ENCODE measurements around the gene FAF1.

FAF1 gene

GRCh38 chr1:50474859-50475809 is 484.9 kb downstream of the FAF1 start:
- no peaks in the 10 kb centered on the region for H3K9me3 ChIP-seq (ENCODE audit: control insufficient read depth in 2 of 2, low read length in 2 of 2)
- H3K27me3 ChIP-seq (ENCODE audit: control insufficient read depth in 2 of 2, insufficient read depth in 2 of 2, low read length in 2 of 2), result no peaks in the 10 kb centered on the region
- H3K4me1 ChIP-seq (ENCODE audit: control insufficient read depth in 2 of 2, insufficient read depth in 2 of 2, low read length in 2 of 2), result peaks cover 0 to 8% of the 10 kb centered on the region in 2 donors
- no peak overlapping the region for H3K27ac ChIP-seq (ENCODE audit: low read depth in 2 of 2, low read length in 2 of 2)
- H3K4me3 ChIP-seq (ENCODE audit: low read length in 2 of 2), result no peak overlapping the region
- H3K36me3 ChIP-seq (ENCODE audit: control insufficient read depth in 2 of 2, insufficient read depth in 2 of 2, low read length in 2 of 2), result peaks cover 9 to 11% of the 10 kb centered on the region in 2 donors
- no peak overlapping the region for H3K9ac ChIP-seq (ENCODE audit: low read depth in 1 of 2, low read length in 2 of 2)

GRCh38 chr1:50473513-50473912 is 486.6 kb downstream of the FAF1 start:
- Histone ChIP-seq H3K4me3 (ENCODE audit: low read length in 2 of 2) (no peak overlapping the region), H3K9me3 (ENCODE audit: control insufficient read depth in 2 of 2, low read length in 2 of 2) (no peaks in the 10 kb centered on the region), H3K4me1 (ENCODE audit: control insufficient read depth in 2 of 2, insufficient read depth in 2 of 2, low read length in 2 of 2) (peaks cover 0 to 8% of the 10 kb centered on the region in 2 donors), H3K27ac (ENCODE audit: low read depth in 2 of 2, low read length in 2 of 2) (no peak overlapping the region), H3K9ac (ENCODE audit: low read depth in 1 of 2, low read length in 2 of 2) (no peak overlapping the region), H3K27me3 (ENCODE audit: control insufficient read depth in 2 of 2, insufficient read depth in 2 of 2, low read length in 2 of 2) (no peaks in the 10 kb centered on the region), H3K36me3 (ENCODE audit: control insufficient read depth in 2 of 2, insufficient read depth in 2 of 2, low read length in 2 of 2) (peaks cover 9 to 11% of the 10 kb centered on the region in 2 donors)

- Histone ChIP-seq H3K27ac (ENCODE audit: low read depth in 2 of 2, low read length in 2 of 2) (no peak overlapping the region), H3K36me3 (ENCODE audit: control insufficient read depth in 2 of 2, insufficient read depth in 2 of 2, low read length in 2 of 2) (peaks cover 9 to 11% of the 10 kb centered on the region in 2 donors), H3K4me1 (ENCODE audit: control insufficient read depth in 2 of 2, insufficient read depth in 2 of 2, low read length in 2 of 2) (peaks cover 0 to 8% of the 10 kb centered on the region in 2 donors), H3K27me3 (ENCODE audit: control insufficient read depth in 2 of 2, insufficient read depth in 2 of 2, low read length in 2 of 2) (no peaks in the 10 kb centered on the region), H3K9me3 (ENCODE audit: control insufficient read depth in 2 of 2, low read length in 2 of 2) (no peaks in the 10 kb centered on the region), H3K9ac (ENCODE audit: low read depth in 1 of 2, low read length in 2 of 2) (no peak overlapping the region), H3K4me3 (ENCODE audit: low read length in 2 of 2) (no peak overlapping the region)
These were observed 488.1 kb downstream of the FAF1 start for GRCh38 chr1:50471967-50472366.

DNA sequence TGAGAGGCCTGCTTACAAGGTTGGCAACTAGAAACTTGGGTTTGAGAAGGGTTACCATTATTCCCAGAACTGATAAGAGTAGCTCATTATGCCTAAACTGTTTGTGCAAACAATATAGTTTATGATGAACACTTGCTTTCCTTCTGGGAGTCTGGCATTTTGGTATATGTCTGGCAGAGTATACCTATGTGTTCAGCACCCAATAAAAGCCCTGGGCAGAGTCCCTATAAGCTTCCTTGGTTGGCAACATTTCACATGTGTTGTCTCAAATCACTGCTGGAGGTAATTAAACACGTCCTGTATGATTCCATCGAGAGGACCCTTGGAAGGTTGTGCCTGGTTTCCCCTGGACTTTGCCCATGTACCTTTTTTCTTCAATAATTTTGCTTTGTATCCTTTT is 497.1 kb downstream of the FAF1 start:
- H3K27me3 ChIP-seq (ENCODE audit: control insufficient read depth in 2 of 2, insufficient read depth in 2 of 2, low read length in 2 of 2), result no peaks in the 10 kb centered on the region
- no peak overlapping the region for H3K27ac ChIP-seq (ENCODE audit: low read depth in 2 of 2, low read length in 2 of 2)
- no peaks in the 10 kb centered on the region for H3K9me3 ChIP-seq (ENCODE audit: control insufficient read depth in 2 of 2, low read length in 2 of 2)
- no peaks in the 10 kb centered on the region for H3K4me1 ChIP-seq (ENCODE audit: control insufficient read depth in 2 of 2, insufficient read depth in 2 of 2, low read length in 2 of 2)
- H3K9ac ChIP-seq (ENCODE audit: low read depth in 1 of 2, low read length in 2 of 2), result no peak overlapping the region
- H3K4me3 ChIP-seq (ENCODE audit: low read length in 2 of 2), result no peak overlapping the region
- H3K36me3 ChIP-seq (ENCODE audit: control insufficient read depth in 2 of 2, insufficient read depth in 2 of 2, low read length in 2 of 2), result peaks cover 0 to 3% of the 10 kb centered on the region in 2 donors

DNA sequence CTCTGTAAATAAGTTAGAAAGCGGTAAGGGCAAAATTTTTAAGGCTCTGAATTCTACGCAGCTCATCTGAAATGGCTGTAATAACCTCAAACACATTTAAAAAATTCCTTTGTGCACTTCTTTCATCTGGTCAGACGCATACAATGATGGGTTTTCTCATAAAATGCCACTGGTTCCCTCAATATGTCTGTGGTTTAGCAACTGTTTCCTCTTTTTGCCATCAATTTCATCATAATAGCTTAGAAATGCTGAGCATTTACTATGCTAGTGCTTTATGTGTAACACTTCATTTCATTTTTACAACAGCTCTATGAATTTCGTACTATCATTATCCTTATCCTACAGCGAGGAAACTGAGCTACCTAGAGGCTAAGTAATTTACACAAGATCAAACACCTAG is 501.6 kb downstream of the FAF1 start:
- H3K27ac ChIP-seq (ENCODE audit: low read depth in 2 of 2, low read length in 2 of 2), result no peak overlapping the region
- H3K27me3 ChIP-seq (ENCODE audit: control insufficient read depth in 2 of 2, insufficient read depth in 2 of 2, low read length in 2 of 2), result no peaks in the 10 kb centered on the region
- H3K36me3 ChIP-seq (ENCODE audit: control insufficient read depth in 2 of 2, insufficient read depth in 2 of 2, low read length in 2 of 2), result peaks cover 0 to 3% of the 10 kb centered on the region in 2 donors
- no peak overlapping the region for H3K4me3 ChIP-seq (ENCODE audit: low read length in 2 of 2)
- H3K9me3 ChIP-seq (ENCODE audit: control insufficient read depth in 2 of 2, low read length in 2 of 2), result no peaks in the 10 kb centered on the region
- no peaks in the 10 kb centered on the region for H3K4me1 ChIP-seq (ENCODE audit: control insufficient read depth in 2 of 2, insufficient read depth in 2 of 2, low read length in 2 of 2)
- H3K9ac ChIP-seq (ENCODE audit: low read depth in 1 of 2, low read length in 2 of 2), result no peak overlapping the region

DNA sequence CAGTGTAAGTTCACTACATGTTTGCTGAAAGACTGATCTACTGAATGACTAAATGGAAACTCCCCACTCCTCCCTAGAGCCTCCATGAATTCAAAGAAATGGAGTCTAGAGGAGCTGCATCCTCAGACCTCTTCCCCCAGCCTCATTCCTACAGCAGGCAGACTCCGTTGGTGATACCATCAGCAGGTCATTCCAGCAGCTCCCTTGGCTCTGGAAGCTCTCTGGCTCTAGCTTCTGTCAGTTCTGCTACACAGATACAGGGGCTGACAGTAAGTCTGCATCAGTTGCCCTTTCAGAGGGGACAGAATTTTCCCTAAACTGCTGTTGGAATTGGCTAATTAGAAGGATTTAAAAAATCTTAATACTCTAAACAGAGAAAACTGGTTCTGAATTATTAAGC is 505.2 kb downstream of the FAF1 start:
- H3K9me3 ChIP-seq (ENCODE audit: control insufficient read depth in 2 of 2, low read length in 2 of 2), result no peaks in the 10 kb centered on the region
- H3K36me3 ChIP-seq (ENCODE audit: control insufficient read depth in 2 of 2, insufficient read depth in 2 of 2, low read length in 2 of 2), result no peaks in the 10 kb centered on the region
- no peak overlapping the region for H3K4me3 ChIP-seq (ENCODE audit: low read length in 2 of 2)
- no peaks in the 10 kb centered on the region for H3K4me1 ChIP-seq (ENCODE audit: control insufficient read depth in 2 of 2, insufficient read depth in 2 of 2, low read length in 2 of 2)
- H3K27me3 ChIP-seq (ENCODE audit: control insufficient read depth in 2 of 2, insufficient read depth in 2 of 2, low read length in 2 of 2), result no peaks in the 10 kb centered on the region
- no peak overlapping the region for H3K27ac ChIP-seq (ENCODE audit: low read depth in 2 of 2, low read length in 2 of 2)
- H3K9ac ChIP-seq (ENCODE audit: low read depth in 1 of 2, low read length in 2 of 2), result no peak overlapping the region

GRCh38 chr1:50453266-50453665 is 506.8 kb downstream of the FAF1 start:
- no peak overlapping the region for H3K4me3 ChIP-seq (ENCODE audit: low read length in 2 of 2)
- no peaks in the 10 kb centered on the region for H3K36me3 ChIP-seq (ENCODE audit: control insufficient read depth in 2 of 2, insufficient read depth in 2 of 2, low read length in 2 of 2)
- H3K9ac ChIP-seq (ENCODE audit: low read depth in 1 of 2, low read length in 2 of 2), result no peak overlapping the region
- no peaks in the 10 kb centered on the region for H3K9me3 ChIP-seq (ENCODE audit: control insufficient read depth in 2 of 2, low read length in 2 of 2)
- no peaks in the 10 kb centered on the region for H3K4me1 ChIP-seq (ENCODE audit: control insufficient read depth in 2 of 2, insufficient read depth in 2 of 2, low read length in 2 of 2)
- H3K27me3 ChIP-seq (ENCODE audit: control insufficient read depth in 2 of 2, insufficient read depth in 2 of 2, low read length in 2 of 2), result no peaks in the 10 kb centered on the region
- no peak overlapping the region for H3K27ac ChIP-seq (ENCODE audit: low read depth in 2 of 2, low read length in 2 of 2)

- Histone ChIP-seq H3K27me3 (ENCODE audit: control insufficient read depth in 2 of 2, insufficient read depth in 2 of 2, low read length in 2 of 2) (no peaks in the 10 kb centered on the region), H3K9me3 (ENCODE audit: control insufficient read depth in 2 of 2, low read length in 2 of 2) (no peaks in the 10 kb centered on the region), H3K36me3 (ENCODE audit: control insufficient read depth in 2 of 2, insufficient read depth in 2 of 2, low read length in 2 of 2) (no peaks in the 10 kb centered on the region), H3K4me1 (ENCODE audit: control insufficient read depth in 2 of 2, insufficient read depth in 2 of 2, low read length in 2 of 2) (no peaks in the 10 kb centered on the region), H3K9ac (ENCODE audit: low read depth in 1 of 2, low read length in 2 of 2) (no peak overlapping the region), H3K4me3 (ENCODE audit: low read length in 2 of 2) (no peak overlapping the region), H3K27ac (ENCODE audit: low read depth in 2 of 2, low read length in 2 of 2) (no peak overlapping the region)
These were observed 507.4 kb downstream of the FAF1 start for GRCh38 chr1:50452700-50453099.

GRCh38 chr1:50450861-50451653 is 509.0 kb downstream of the FAF1 start:
- H3K9me3 ChIP-seq (ENCODE audit: control insufficient read depth in 2 of 2, low read length in 2 of 2), result no peaks in the 10 kb centered on the region
- H3K27me3 ChIP-seq (ENCODE audit: control insufficient read depth in 2 of 2, insufficient read depth in 2 of 2, low read length in 2 of 2), result no peaks in the 10 kb centered on the region
- no peaks in the 10 kb centered on the region for H3K36me3 ChIP-seq (ENCODE audit: control insufficient read depth in 2 of 2, insufficient read depth in 2 of 2, low read length in 2 of 2)
- H3K4me1 ChIP-seq (ENCODE audit: control insufficient read depth in 2 of 2, insufficient read depth in 2 of 2, low read length in 2 of 2), result no peaks in the 10 kb centered on the region
- no peak overlapping the region for H3K27ac ChIP-seq (ENCODE audit: low read depth in 2 of 2, low read length in 2 of 2)
- H3K9ac ChIP-seq (ENCODE audit: low read depth in 1 of 2, low read length in 2 of 2), result no peak overlapping the region
- H3K4me3 ChIP-seq (ENCODE audit: low read length in 2 of 2), result no peak overlapping the region

DNA sequence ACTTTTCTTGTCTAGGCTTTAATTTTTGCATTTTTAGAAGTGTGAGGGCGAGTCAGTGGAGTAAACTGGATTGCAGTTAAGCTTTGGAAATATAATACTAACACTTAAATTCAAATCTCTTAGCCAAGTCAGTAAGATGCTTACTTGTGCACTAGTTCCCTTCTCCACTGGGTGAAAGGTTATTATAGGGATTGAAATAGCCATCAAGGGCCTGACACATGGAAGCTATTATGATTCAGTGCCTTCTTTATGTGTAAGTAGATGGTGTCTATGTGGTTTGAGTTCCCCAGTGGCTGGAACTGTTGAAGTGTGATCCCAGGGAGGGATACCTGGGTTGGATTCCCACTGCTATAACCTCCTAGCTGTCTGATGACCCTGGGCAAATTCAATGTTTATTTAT is 512.1 kb downstream of the FAF1 start:
- Histone ChIP-seq H3K27ac (ENCODE audit: low read depth in 2 of 2, low read length in 2 of 2) (no peak overlapping the region), H3K4me1 (ENCODE audit: control insufficient read depth in 2 of 2, insufficient read depth in 2 of 2, low read length in 2 of 2) (no peaks in the 10 kb centered on the region), H3K4me3 (ENCODE audit: low read length in 2 of 2) (no peak overlapping the region), H3K9ac (ENCODE audit: low read depth in 1 of 2, low read length in 2 of 2) (no peak overlapping the region), H3K36me3 (ENCODE audit: control insufficient read depth in 2 of 2, insufficient read depth in 2 of 2, low read length in 2 of 2) (no peaks in the 10 kb centered on the region), H3K9me3 (ENCODE audit: control insufficient read depth in 2 of 2, low read length in 2 of 2) (no peaks in the 10 kb centered on the region), H3K27me3 (ENCODE audit: control insufficient read depth in 2 of 2, insufficient read depth in 2 of 2, low read length in 2 of 2) (no peaks in the 10 kb centered on the region)
